CD8-positive, alpha-beta memory T cell (primary cell): ENCODE measurements around the gene CWC27. TPM values are rescaled to one million over a fixed set of nuclear protein-coding genes. Genes with fewer than 3 reads are reported as not detected.
A peak's percentile ranks its signal among the peaks of the same experiment; 100 is the strongest.

Experiments used
- CTCF ChIA-PET: fragments of 350-600 bp; sonication (Branson Sonifier 250); formaldehyde crosslinking; loops from one replicate; lab custom pipeline; 2021; ENCODE audit warnings: antibody characterized with exemption; lab: Charles Lee
- POLR2A ChIA-PET: fragments of 350-600 bp; sonication (Branson Sonifier 250); formaldehyde crosslinking; loops from one replicate; lab custom pipeline; 2021; ENCODE audit warnings: antibody characterized with exemption; lab: Charles Lee
- DNase-seq, 5 donors: peaks; one replicate each; pipeline versions ENCODE4 v3.0.0 to v3.0.0-alpha.2; 2020 to 2022; ENCODE audit warnings: mixed read lengths in 1 of 5
- H3K27ac ChIP-seq: one replicate; pipeline ENCODE4 v1.7.0; 2013; ENCODE audit warnings: low read depth, mild to moderate bottlenecking, low read length, moderate library complexity
- H3K27me3 ChIP-seq: 2 replicates; pipeline ENCODE4 v1.7.0; 2013; ENCODE audit warnings: low read length, mild to moderate bottlenecking; ENCODE audit not compliant: insufficient read depth, poor library complexity, severe bottlenecking
- H3K36me3 ChIP-seq: 2 replicates; pipeline ENCODE4 v1.7.0; 2013; ENCODE audit warnings: mild to moderate bottlenecking, low read length, moderate library complexity; ENCODE audit not compliant: insufficient read depth
- H3K4me1 ChIP-seq: 2 replicates; pipeline ENCODE4 v1.7.0; 2013; ENCODE audit warnings: mild to moderate bottlenecking, low read length, moderate library complexity; ENCODE audit not compliant: insufficient read depth
- H3K4me3 ChIP-seq: 2 replicates; pipeline ENCODE4 v1.7.0; 2013; ENCODE audit warnings: mild to moderate bottlenecking, low read length
- H3K9me3 ChIP-seq: 2 replicates; pipeline ENCODE4 v1.7.0; 2013; ENCODE audit warnings: mild to moderate bottlenecking, low read length
- H3K27ac Mint-ChIP-seq, 8 donors: one replicate each; pipeline ENCODE4 v1.8.0; 2020 to 2021; ENCODE audit warnings: mixed read lengths in 8 of 8, mild to moderate bottlenecking in 6 of 8, inconsistent platforms in 3 of 8, moderate library complexity in 3 of 8
- H3K27me3 Mint-ChIP-seq, 2 donors: one replicate each; pipeline ENCODE4 v1.8.0; 2020 to 2021; ENCODE audit warnings: mixed read lengths in 2 of 2, mild to moderate bottlenecking in 1 of 2, moderate library complexity in 1 of 2
- H3K36me3 Mint-ChIP-seq, 3 donors: one replicate each; pipeline ENCODE4 v1.8.0; 2020 to 2021; ENCODE audit warnings: mixed read lengths in 3 of 3, inconsistent platforms in 1 of 3, mild to moderate bottlenecking in 1 of 3
- H3K4me1 Mint-ChIP-seq, 3 donors: one replicate each; pipeline ENCODE4 v1.8.0; 2020 to 2021; ENCODE audit warnings: mixed read lengths in 3 of 3, inconsistent platforms in 1 of 3, mild to moderate bottlenecking in 1 of 3
- H3K4me3 Mint-ChIP-seq, 7 donors: one replicate each; pipeline ENCODE4 v1.8.0; 2020 to 2021; ENCODE audit warnings: mixed read lengths in 7 of 7, mild to moderate bottlenecking in 6 of 7, moderate library complexity in 4 of 7, inconsistent platforms in 2 of 7
- H3K9me3 Mint-ChIP-seq, 5 donors: one replicate each; pipeline ENCODE4 v1.8.0; 2020 to 2022; ENCODE audit warnings: mixed read lengths in 5 of 5, mild to moderate bottlenecking in 3 of 5, moderate library complexity in 2 of 5, inconsistent platforms in 1 of 5
- polyA plus RNA-seq: library from polyadenylated mRNA; unstranded; fragments of 300-500 nt; fragmentation: Illumina TruSeq; gene quantifications from one replicate; pipeline ENCODE4 v1.2.3, GENCODE V29; 2021
- total RNA-seq, 2 experiments: library from RNA; stranded (reverse); gene quantifications; one replicate each; pipeline ENCODE4 v1.2.3, GENCODE V29; 2021

Gene CWC27
- total and polyA plus RNA-seq, 3 experiments from 2014 or later: 32.8 to 38.0 (median 36.3) TPM

DNA sequence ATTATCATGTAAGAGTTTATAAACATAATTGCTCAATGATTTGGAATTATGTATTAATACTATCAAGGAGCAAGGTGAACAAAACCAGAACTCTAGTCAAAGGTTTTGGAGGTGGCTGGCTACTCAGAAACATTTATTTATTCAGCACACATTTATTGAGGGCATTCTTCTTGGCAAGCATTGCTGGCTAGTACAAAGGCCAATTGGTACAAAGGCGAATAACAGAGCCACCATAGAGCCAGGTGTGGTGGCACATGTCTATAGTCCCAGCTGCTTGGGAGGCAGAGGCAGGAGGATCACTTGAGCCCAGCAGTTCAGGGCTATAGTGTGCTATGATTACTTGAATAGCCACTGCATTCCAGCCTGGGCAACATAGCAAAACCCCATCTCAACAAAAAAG is 242.1 kb downstream of the CWC27 start:
- POLR2A ChIA-PET: no interaction called here
- CTCF ChIA-PET: no interaction called here
- Mint-ChIP-seq H3K27ac (no peak overlapping the region), H3K4me1 (no peaks in the 10 kb centered on the region), H3K27me3 (no peaks in the 10 kb centered on the region), H3K4me3 (no peak overlapping the region), H3K9me3 (no peaks in the 10 kb centered on the region), H3K36me3 (peaks cover 1 to 7% (median 3%) of the 10 kb centered on the region in 3 donors)
- Histone ChIP-seq H3K27me3 (no peaks in the 10 kb centered on the region), H3K36me3 (no peaks in the 10 kb centered on the region), H3K27ac (no peak overlapping the region), H3K9me3 (no peaks in the 10 kb centered on the region), H3K4me3 (no peak overlapping the region), H3K4me1 (no peaks in the 10 kb centered on the region)
- no peak for DNase-seq

DNA sequence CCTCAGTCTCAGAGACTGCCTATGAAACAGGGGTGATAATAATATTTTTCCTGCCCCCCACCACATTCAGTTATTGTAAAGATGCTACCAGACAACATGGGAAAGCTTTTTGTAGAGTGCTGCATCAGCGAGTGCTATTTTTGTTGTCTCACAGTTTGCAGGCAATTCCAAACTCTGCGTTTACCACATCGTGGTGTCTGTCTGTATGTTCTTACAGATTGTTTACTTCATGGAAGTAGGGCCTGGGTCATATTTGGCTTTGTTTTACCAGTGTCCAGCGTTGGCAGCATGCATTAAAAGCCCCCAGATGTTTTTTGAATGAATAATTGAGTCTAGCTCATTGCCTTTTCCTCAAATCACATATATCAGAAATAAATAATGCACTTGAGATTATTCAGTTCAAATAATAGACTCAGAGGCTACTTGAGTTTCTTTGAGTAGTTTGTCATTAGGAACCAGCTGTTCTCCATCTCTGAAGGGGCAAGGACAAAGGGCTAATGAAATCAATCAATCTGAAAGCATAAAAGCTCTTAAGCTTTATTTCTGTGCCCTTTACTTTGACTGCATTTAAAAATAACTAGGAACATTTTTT is 243.7 kb downstream of the CWC27 start:
- DNase-seq: no peak
- Mint-ChIP-seq H3K4me1 (no peaks in the 10 kb centered on the region), H3K36me3 (peaks cover 0 to 1% (median 0%) of the 10 kb centered on the region in 3 donors), H3K27me3 (no peaks in the 10 kb centered on the region), H3K9me3 (no peaks in the 10 kb centered on the region), H3K4me3 (no peak overlapping the region), H3K27ac (no peak overlapping the region)
- H3K9me3 ChIP-seq: no peaks in the 10 kb centered on the region
- no peaks in the 10 kb centered on the region for H3K36me3 ChIP-seq
- no peak overlapping the region for H3K4me3 ChIP-seq
- ChIA-PET CTCF (no interaction called here), POLR2A (no interaction called here)
- H3K27ac ChIP-seq: no peak overlapping the region
- no peaks in the 10 kb centered on the region for H3K4me1 ChIP-seq
- no peaks in the 10 kb centered on the region for H3K27me3 ChIP-seq

DNA sequence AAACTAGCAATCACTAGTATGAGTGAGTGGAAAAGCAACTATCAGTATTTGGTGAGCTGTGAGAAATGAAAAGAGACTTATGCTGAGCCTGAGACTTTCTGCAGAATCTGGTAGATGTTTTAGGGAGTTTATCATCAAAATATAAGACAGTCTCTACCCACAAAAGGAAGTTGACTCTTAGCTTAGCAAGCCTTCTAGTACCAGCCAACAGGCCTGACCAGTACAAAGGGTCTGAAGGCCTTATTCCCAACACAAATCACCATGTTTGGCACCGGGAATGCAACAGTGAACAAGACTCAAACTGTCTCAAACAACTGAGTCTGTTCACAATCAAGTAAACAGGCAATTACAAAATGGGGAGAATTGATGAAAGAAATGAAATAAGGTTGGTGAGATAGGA is 244.4 kb downstream of the CWC27 start:
- H3K27ac Mint-ChIP-seq: no peak overlapping the region
- POLR2A ChIA-PET: no interaction called here
- H3K9me3 ChIP-seq: no peaks in the 10 kb centered on the region
- H3K4me1 ChIP-seq: no peaks in the 10 kb centered on the region
- H3K27me3 Mint-ChIP-seq: no peaks in the 10 kb centered on the region
- peaks cover 0 to 2% (median 1%) of the 10 kb centered on the region in 3 donors for H3K36me3 Mint-ChIP-seq
- no peak overlapping the region for H3K4me3 ChIP-seq
- no peaks in the 10 kb centered on the region for H3K36me3 ChIP-seq
- no peaks in the 10 kb centered on the region for H3K4me1 Mint-ChIP-seq
- no peak for DNase-seq
- no peaks in the 10 kb centered on the region for H3K9me3 Mint-ChIP-seq
- H3K27me3 ChIP-seq: no peaks in the 10 kb centered on the region
- H3K27ac ChIP-seq: no peak overlapping the region
- no peak overlapping the region for H3K4me3 Mint-ChIP-seq
- CTCF ChIA-PET: interaction anchor here (1.8 kb wide), 1 partner anchor 22 kb away, joined by 6 read pairs; no protein-coding TSS in a partner anchor

DNA sequence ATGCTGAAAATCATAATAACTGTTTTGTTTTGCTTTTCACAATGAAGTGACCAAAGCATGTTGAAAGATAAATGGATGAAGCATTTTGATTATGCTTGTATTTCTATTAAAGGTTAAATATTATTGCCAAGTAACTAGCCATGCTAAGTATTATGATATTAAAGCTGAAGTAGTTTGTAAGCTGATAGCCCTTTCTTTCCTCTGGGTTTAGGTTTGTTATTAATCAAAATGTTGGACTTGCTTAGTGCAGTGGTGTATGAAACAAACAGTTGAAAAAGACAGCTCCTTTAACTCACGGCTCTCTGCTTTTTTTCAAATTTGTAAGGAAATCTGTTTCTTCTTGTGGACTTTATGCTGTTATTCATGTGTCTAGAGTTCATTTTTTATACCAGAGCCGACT is 246.0 kb downstream of the CWC27 start:
- H3K27ac ChIP-seq: no peak overlapping the region
- ChIA-PET CTCF (interaction anchor here (1.8 kb wide), 1 partner anchor 20 kb away, joined by 6 read pairs; no protein-coding TSS in a partner anchor), POLR2A (no interaction called here)
- H3K4me1 Mint-ChIP-seq: peaks cover 0 to 3% (median 2%) of the 10 kb centered on the region in 3 donors
- H3K27me3 Mint-ChIP-seq: no peaks in the 10 kb centered on the region
- no peak overlapping the region for H3K4me3 Mint-ChIP-seq
- H3K27me3 ChIP-seq: no peaks in the 10 kb centered on the region
- no peaks in the 10 kb centered on the region for H3K36me3 ChIP-seq
- H3K9me3 ChIP-seq: no peaks in the 10 kb centered on the region
- H3K9me3 Mint-ChIP-seq: no peaks in the 10 kb centered on the region
- peaks cover 0 to 7% (median 0%) of the 10 kb centered on the region in 3 donors for H3K36me3 Mint-ChIP-seq
- H3K27ac Mint-ChIP-seq: no peak overlapping the region
- no peak for DNase-seq
- H3K4me1 ChIP-seq: no peaks in the 10 kb centered on the region
- no peak overlapping the region for H3K4me3 ChIP-seq

DNA sequence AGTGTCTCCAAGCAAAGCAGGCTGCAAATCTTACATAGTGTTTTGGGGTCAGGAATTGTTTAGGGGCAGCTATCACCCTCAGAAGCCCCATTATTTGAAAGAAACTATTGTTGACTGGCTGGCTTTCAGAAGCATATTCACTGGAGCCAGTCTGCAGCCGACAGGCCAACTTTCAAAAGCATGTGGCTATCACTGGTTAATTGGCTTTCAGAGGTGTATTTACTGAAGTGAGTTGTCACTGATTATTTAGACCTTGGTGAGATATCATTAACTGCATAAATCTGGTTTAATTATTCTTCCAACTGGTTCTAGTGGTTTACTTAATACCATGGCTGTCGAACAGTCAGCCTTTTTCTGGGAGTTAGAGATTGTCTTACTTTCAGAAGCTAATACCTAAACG is 247.0 kb downstream of the CWC27 start:
- Histone ChIP-seq H3K4me3 (no peak overlapping the region), H3K36me3 (no peaks in the 10 kb centered on the region), H3K9me3 (no peaks in the 10 kb centered on the region), H3K27me3 (no peaks in the 10 kb centered on the region), H3K4me1 (no peaks in the 10 kb centered on the region), H3K27ac (no peak overlapping the region)
- Mint-ChIP-seq H3K4me1 (peaks cover 0 to 13% (median 10%) of the 10 kb centered on the region in 3 donors), H3K27me3 (no peaks in the 10 kb centered on the region), H3K27ac (no peak overlapping the region), H3K36me3 (peaks cover 0 to 7% (median 0%) of the 10 kb centered on the region in 3 donors), H3K4me3 (no peak overlapping the region), H3K9me3 (no peaks in the 10 kb centered on the region)
- ChIA-PET POLR2A (no interaction called here), CTCF (interaction anchor here (1.5 kb wide), 1 partner anchor 18 kb away, joined by 4 read pairs; no protein-coding TSS in a partner anchor)
- no peak for DNase-seq

DNA sequence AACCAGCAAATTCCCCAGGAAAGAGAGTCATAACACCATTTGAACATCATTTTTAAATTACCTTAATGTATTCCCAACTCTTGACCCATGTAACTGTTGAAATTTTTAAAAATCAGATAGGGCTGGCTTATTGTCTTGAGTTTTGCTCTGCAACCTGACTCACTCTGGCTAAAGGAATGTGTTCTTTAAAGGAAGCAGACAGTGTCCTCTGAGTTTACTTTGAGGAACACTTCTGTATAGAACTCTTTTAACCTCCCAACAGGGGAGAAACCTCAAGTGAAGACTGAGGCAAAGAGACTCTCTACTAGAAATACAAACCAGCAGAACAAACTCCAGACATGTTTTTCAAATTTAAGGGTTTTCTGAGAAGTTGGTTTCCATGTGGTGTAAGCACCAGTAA is 248.9 kb downstream of the CWC27 start:
- Histone ChIP-seq H3K36me3 (no peaks in the 10 kb centered on the region), H3K27ac (no peak overlapping the region), H3K4me1 (peaks cover 6% of the 10 kb centered on the region), H3K27me3 (no peaks in the 10 kb centered on the region), H3K4me3 (no peak overlapping the region), H3K9me3 (no peaks in the 10 kb centered on the region)
- H3K36me3 Mint-ChIP-seq: peaks cover 0 to 7% (median 0%) of the 10 kb centered on the region in 3 donors
- no peaks in the 10 kb centered on the region for H3K27me3 Mint-ChIP-seq
- peak overlapping the region in 1 of 8 donors; percentile 9 for H3K27ac Mint-ChIP-seq
- H3K4me1 Mint-ChIP-seq: peaks cover 9 to 26% (median 24%) of the 10 kb centered on the region in 3 donors
- ChIA-PET CTCF (no interaction called here), POLR2A (no interaction called here)
- H3K9me3 Mint-ChIP-seq: no peaks in the 10 kb centered on the region
- H3K4me3 Mint-ChIP-seq: no peak overlapping the region
- DNase-seq: no peak

DNA sequence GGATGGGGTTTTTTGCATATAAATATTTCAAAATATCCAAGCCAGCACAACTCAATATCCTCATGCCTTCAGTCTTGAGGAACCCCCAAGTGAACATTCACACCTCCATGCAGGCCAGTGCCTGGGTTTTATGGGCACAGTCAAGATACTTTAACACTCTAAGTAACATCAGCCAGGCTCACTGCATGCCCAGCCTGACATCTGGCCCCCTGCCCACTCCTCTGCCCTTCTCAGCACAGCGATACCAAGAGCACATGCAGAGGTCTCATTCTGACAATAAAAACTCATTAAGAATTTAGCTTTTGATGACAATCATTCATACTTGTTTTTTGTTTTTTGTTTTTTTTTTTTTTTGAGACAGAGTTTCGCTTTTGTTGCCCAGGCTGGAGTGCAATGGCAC is 250.0 kb downstream of the CWC27 start:
- CTCF ChIA-PET: interaction anchor here (1.3 kb wide), 1 partner anchor 15 kb away, joined by 3 read pairs; no protein-coding TSS in a partner anchor
- H3K27ac Mint-ChIP-seq: no peak overlapping the region
- H3K27me3 ChIP-seq: no peaks in the 10 kb centered on the region

DNA sequence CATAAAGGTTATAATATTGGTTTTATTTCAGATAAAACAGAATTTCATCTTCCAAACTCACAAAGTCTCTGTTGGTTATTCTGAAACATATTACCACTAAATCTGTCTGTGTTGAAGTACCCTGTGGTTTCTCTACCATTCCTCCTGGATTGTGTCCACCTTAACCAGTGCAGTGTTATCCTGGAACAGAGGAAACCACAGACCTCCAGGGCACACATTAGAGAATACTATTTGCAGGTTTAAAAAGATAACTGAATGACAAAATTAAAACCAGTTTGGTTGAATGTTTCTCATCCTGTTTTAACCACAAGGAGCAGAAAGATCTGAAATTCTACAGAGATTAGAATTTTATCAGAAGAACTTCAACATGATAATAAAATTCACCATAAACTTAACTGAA is 251.8 kb downstream of the CWC27 start:
- Mint-ChIP-seq H3K36me3 (peaks cover 0 to 7% (median 0%) of the 10 kb centered on the region in 3 donors), H3K4me1 (peaks cover 9 to 26% (median 24%) of the 10 kb centered on the region in 3 donors), H3K9me3 (no peaks in the 10 kb centered on the region), H3K27me3 (no peaks in the 10 kb centered on the region), H3K4me3 (no peak overlapping the region), H3K27ac (peak overlapping the region in 6 of 8 donors; percentile 49 to 84 (median 67))
- DNase-seq: no peak
- CTCF ChIA-PET: no interaction called here
- Histone ChIP-seq H3K36me3 (no peaks in the 10 kb centered on the region), H3K9me3 (no peaks in the 10 kb centered on the region), H3K27me3 (no peaks in the 10 kb centered on the region), H3K4me3 (no peak overlapping the region), H3K27ac (no peak overlapping the region), H3K4me1 (peaks cover 6% of the 10 kb centered on the region)
- POLR2A ChIA-PET: no interaction called here

More for the DNA sequence above, 250.0 kb downstream of the CWC27 start:
- Mint-ChIP-seq H3K36me3 (peaks cover 0 to 7% (median 0%) of the 10 kb centered on the region in 3 donors), H3K4me1 (peaks cover 9 to 26% (median 24%) of the 10 kb centered on the region in 3 donors), H3K4me3 (no peak overlapping the region), H3K9me3 (no peaks in the 10 kb centered on the region), H3K27me3 (no peaks in the 10 kb centered on the region)
- POLR2A ChIA-PET: interaction anchor here (0.5 to 0.7 kb wide), 2 partner anchors 15 to 50 kb away, joined by 4 to 8 read pairs; no protein-coding TSS in a partner anchor
- Histone ChIP-seq H3K27ac (no peak overlapping the region), H3K9me3 (no peaks in the 10 kb centered on the region), H3K36me3 (no peaks in the 10 kb centered on the region), H3K4me3 (no peak overlapping the region), H3K4me1 (peaks cover 6% of the 10 kb centered on the region)
- DNase-seq: no peak
